ENCODE results near the gene ERFL.

DNA sequence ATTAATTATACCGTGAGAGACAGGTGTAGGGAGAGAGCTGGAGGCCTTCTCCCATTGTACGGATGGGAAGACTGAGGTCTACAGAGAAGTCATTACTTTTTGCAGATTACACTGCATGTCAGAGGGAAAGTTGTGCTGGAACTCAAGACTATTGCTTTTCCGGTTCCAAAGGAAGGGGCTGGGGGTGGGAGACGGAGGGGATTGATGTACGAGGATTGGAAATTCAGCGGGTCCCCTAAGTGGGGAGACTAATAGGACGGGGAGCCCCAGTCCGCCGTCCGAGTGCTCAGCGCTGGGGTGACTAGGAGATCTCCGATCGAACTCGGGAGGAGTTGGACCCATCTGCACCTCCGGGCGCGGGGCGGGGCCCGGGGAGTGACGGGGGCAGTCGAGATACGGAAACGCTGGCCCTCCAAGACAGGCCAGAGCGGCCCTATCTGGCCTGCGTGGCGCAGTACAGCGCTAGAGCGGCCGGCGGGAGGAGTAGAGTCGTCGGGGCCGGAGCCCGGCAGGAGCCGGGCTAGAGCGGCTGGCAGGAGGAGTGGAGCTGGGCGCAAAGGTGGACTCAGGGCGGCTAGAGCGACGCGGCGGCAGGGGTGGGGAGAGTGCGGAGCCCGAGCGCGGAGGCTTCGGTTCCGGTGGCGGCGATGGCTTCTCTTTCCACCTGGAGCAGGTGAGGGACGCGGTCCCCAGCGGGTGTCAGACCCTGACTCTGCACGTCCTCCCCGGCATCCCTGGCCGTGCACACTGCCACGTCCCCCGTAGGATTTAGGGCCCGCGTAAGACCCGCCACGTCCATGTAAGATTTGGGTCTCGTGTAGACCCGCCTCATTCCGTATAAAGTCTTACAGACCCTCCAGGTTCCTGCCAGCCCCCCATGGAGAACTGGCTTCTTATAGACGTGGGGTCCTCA is 44.2 kb downstream of the ERFL start:
- TF ChIP-seq, protein P1, sequence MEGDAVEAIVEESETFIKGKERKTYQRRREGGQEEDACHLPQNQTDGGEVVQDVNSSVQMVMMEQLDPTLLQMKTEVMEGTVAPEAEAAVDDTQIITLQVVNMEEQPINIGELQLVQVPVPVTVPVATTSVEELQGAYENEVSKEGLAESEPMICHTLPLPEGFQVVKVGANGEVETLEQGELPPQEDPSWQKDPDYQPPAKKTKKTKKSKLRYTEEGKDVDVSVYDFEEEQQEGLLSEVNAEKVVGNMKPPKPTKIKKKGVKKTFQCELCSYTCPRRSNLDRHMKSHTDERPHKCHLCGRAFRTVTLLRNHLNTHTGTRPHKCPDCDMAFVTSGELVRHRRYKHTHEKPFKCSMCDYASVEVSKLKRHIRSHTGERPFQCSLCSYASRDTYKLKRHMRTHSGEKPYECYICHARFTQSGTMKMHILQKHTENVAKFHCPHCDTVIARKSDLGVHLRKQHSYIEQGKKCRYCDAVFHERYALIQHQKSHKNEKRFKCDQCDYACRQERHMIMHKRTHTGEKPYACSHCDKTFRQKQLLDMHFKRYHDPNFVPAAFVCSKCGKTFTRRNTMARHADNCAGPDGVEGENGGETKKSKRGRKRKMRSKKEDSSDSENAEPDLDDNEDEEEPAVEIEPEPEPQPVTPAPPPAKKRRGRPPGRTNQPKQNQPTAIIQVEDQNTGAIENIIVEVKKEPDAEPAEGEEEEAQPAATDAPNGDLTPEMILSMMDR (IDR thresholded peaks at IDR 0.05), result peak; percentile 21 to 46 (median 25)
- TF ChIP-seq EP300 (IDR thresholded peaks at IDR 0.05), result no peak
- no peak for TF ChIP-seq POLR2A (IDR thresholded peaks at IDR 0.05; ENCODE audit: low read depth)

All from esophagus muscularis mucosa (tissue), 4 donors.